Measurements from ENCODE around the gene SNTG2.

GRCh38 chr2:1020206-1020605 is 69.6 kb downstream of the SNTG2 start:
- TF ChIP-seq, protein P1, sequence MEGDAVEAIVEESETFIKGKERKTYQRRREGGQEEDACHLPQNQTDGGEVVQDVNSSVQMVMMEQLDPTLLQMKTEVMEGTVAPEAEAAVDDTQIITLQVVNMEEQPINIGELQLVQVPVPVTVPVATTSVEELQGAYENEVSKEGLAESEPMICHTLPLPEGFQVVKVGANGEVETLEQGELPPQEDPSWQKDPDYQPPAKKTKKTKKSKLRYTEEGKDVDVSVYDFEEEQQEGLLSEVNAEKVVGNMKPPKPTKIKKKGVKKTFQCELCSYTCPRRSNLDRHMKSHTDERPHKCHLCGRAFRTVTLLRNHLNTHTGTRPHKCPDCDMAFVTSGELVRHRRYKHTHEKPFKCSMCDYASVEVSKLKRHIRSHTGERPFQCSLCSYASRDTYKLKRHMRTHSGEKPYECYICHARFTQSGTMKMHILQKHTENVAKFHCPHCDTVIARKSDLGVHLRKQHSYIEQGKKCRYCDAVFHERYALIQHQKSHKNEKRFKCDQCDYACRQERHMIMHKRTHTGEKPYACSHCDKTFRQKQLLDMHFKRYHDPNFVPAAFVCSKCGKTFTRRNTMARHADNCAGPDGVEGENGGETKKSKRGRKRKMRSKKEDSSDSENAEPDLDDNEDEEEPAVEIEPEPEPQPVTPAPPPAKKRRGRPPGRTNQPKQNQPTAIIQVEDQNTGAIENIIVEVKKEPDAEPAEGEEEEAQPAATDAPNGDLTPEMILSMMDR (IDR thresholded peaks at IDR 0.05), result no peak
- no peak for TF ChIP-seq POLR2A (IDR thresholded peaks at IDR 0.05)
